NCI-H446 (cell line): ENCODE results near the gene WFDC2.

ENCODE experiments used
- DNase-seq, 2 experiments: peaks; one replicate each; lab custom pipeline; 2025; lab: John Stamatoyannopoulos, UW

Gene WFDC2

GRCh38 chr20:45497971-45498494, 28.5 kb downstream of the WFDC2 start:
- no peak for DNase-seq

DNA sequence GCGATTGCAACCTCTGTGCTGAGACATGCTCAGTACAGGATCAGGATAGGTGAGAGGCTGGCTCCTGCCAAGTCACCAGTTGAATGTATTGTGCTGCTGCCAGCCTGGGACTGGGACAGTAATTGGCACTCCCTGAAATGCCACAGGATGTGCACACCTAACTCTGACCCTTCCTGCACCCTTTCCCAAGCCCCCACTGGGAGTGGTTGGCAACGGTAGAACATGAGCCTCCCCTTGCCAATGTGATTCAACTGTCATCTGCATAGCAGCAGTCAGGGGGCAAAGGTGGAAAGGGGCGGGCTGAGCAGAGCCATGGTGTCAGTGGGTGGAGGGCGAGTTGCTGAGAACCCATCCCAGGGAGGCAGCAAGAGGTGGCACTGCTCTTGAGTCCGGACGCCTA, 30.5 kb downstream of the WFDC2 start:
- no peak for DNase-seq

GRCh38 chr20:45501600-45501999, 32.0 kb downstream of the WFDC2 start:
- DNase-seq = no peak

GRCh38 chr20:45502561-45502960, 33.0 kb downstream of the WFDC2 start:
- DNase-seq = no peak

GRCh38 chr20:45503403-45503802, 33.9 kb downstream of the WFDC2 start:
- DNase-seq = no peak

DNA sequence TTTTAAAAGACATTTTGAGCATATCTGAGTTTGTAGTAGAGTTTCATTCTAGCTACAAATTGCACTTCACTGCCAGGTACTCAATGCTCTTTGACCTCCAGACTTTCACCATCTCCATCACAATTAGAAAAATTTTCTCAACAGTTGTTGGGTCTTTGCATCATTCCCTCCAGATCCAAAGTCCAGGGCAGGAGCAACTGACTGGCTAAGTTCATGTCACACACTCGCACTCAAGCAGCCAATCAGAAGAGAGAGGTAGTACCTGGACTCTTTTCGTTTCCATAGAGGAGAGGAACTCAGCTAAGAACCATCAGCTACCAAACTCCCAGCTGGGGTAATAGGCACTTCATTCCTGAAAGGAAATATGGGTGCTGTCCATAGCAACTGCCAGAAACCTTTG, 36.8 kb downstream of the WFDC2 start:
- no peak for DNase-seq

GRCh38 chr20:45507011-45507820, 37.7 kb downstream of the WFDC2 start:
- no peak for DNase-seq

DNA sequence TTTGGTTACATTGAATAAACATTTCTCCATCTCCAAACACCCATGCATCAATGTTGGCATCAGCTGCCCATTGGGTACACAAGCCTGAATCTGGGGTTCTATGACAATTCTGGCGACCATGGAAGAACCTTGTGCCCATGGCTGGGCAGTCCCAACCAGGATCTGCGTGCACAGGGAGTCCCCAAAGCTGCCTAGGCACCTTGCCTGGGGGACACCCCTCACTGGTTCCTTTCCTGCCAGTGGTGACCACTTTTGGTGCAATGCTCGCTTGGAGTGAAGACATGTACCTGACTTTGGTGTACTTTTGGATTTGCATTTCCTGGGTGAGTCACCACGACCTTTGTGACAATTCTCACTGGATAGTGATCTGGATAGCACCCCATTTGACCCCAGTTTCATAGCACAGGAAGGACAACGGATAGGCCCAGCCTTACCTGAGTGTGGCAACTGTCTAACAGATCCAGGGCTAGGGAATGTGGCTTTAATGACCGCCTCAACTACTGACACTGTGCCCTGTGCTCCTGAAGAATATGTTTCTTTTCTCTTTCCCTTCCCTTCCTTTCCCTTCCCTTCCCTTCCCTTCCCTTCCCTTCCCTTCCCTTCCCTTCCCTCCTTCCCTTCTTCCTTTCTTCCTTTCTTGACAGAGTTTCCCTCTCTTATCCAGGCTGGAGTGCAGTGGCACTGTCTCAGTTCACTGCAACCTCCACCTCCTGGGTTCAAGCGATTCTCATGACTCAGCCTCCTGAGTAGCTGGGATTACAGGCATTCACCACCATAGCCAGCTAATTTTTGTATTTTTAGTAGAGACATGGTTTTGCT, 38.7 kb downstream of the WFDC2 start:
- DNase-seq = no peak

DNA sequence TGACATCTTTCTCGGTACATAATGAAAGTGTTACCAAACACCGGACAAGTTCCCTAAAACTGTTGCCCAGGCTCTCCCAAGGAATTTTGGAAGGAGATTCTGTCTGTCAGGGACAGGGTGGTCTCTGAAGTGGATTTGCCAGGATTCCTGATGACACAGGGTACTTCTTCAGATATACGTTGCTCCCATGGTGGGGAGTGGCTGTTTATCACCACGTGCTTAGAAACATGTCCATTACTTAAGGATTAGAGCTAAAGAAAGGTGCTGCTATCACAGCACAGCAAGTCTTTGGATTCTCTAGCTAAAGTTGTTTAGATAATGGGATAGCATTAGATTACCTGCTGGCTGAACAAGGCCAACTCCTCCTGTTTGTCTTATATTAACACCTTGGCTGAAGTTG, 39.5 kb downstream of the WFDC2 start:
- no peak for DNase-seq

GRCh38 chr20:45510242-45510862, 40.8 kb downstream of the WFDC2 start:
- no peak for DNase-seq

DNA sequence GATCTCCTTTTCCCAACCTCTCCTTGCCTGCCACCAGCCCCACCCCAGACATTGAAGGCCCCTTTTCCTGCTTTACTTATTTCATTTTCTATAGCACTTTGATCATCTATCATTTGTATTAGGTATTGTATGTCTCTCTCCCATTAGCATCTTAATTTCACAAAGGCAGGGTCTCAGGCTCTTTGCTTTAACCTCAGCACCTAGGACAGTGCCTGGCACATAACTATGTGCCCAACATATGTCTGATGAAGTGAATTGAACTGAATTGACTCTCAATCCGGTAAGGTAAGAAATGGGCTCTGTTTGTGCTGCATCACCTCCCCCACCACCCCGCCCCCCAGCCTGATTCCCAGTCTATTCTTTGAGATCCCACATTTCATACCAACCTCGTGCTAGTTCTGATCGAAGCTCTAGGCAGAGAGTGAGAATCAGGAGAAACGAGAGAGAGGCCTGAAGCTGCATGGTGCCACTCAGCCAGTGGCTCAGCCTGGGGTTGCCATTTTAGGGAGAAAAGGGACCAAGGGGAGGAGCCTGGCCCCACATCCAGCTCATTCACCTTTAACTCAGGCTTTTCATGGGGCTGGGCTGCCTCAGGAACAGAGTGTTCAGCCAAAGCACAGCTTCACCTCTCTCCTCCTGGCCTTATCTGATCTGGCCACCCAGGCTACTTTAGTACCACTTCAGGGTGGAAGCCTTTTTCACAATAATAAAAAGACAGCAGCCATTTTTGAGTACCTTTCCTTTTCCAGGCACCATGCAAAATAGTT, 45.8 kb downstream of the WFDC2 start, which contains the start of gene SPINT3:
TSS of gene SPINT3 (minus strand) at position 476 of the 767 bp plus-strand sequence. CDS start at position 462, 14 bp downstream.
- no peak for DNase-seq

- no peak for DNase-seq
Observed at GRCh38 chr20:45518282-45518681, 48.7 kb downstream of the WFDC2 start.

DNA sequence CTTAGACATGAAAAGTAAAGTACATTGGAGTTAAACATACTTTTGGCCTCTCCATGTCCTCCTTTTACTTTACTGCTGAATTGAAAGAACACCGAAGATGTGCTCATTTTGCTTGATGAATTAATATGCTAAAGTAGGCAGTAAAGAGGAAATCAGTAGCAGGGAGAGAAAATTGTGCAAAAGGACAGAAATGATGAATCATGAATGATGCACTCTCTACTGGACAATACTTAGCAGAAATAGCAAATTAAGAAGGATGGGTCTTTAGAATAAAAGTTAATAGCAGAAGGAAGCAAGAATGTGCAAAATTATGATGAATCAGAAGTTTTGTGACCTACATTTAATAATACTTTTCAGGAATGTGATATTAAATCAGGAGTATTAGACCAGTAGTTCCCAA, 54.3 kb downstream of the WFDC2 start:
- DNase-seq = no peak

- no peak for DNase-seq
Observed at GRCh38 chr20:45527294-45527693, 57.7 kb downstream of the WFDC2 start.
